Activated CD8-positive, alpha-beta memory T cell treated with anti-CD3 and anti-CD28 coated beads, Interleukin-2, amount 50 U/mL, for 4 hours (primary cell): ENCODE measurements around the gene FRMD4A.
"Not testable (repeated sequence)": the region's sequence is repeated elsewhere in the genome, so short reads cannot be mapped to it uniquely, and the experiment has no call there.

Experiments used
- DNase-seq: peaks from one replicate; pipeline ENCODE4 v3.0.0-alpha.2; 2020

The FRMD4A gene

GRCh38 chr10:13795653-13796555, 534.8 kb downstream of the FRMD4A start:
- DNase-seq, result no peak

GRCh38 chr10:13794992-13795612, 535.6 kb downstream of the FRMD4A start:
- DNase-seq, result no peak

- no peak for DNase-seq
Measured at GRCh38 chr10:13792006-13792405, 538.7 kb downstream of the FRMD4A start.

DNA sequence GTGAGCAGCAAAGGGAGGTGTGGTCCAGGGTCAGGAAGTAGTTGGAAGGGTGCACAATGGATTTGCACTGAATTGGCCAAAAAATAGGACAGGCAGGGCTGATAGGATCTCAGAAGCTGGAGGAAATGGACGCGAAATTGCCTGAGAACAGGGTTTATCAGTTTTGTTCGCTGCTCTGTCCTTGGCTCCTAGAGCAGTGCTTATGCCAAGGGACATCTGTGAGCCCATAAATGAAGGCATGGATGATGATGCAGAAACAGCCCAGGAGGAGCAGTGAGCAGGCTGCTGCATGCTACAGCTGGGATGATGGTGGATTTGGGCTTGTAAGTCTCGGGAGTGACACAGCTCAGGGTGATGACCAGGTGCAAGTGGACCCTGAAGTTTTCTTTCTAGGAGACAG, 539.2 kb downstream of the FRMD4A start:
- no peak for DNase-seq

DNA sequence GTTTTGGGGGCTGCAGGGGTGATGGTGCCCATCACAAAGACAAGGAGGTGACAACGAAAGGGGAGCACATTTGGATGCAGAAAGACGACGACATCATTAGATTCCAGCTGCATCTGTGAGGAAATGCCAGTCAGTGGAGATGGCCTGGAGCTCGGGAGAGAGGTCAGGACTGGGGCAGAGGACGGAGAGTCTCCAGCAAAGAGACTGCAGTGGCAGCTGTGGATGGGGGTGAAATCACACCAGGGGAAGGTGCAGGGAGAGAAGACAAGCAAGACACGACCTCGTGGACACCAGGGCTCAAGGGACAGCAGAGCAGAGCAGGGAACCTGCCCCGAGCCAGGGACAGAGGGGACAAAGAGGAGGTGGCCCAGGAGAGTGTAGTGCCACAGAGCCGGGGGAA, 540.5 kb downstream of the FRMD4A start:
- no peak for DNase-seq

DNA sequence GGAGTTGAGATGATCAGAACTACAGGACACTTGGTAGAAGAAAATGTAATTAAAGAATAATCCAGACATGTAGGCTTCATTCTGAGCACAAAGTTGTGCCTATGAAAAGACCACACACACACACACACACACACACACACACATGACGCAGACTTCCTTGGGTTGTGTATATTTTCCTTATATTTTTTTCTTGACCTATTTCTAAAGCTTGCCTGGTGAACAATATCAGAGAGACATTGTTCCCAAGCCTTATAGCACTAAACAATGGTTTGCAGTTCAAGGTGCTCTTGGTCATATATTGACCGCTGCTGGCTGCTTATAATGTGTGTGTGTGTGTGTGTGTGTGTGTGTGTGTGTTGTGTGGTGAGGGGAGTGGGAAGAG, 541.3 kb downstream of the FRMD4A start:
- no peak for DNase-seq

DNA sequence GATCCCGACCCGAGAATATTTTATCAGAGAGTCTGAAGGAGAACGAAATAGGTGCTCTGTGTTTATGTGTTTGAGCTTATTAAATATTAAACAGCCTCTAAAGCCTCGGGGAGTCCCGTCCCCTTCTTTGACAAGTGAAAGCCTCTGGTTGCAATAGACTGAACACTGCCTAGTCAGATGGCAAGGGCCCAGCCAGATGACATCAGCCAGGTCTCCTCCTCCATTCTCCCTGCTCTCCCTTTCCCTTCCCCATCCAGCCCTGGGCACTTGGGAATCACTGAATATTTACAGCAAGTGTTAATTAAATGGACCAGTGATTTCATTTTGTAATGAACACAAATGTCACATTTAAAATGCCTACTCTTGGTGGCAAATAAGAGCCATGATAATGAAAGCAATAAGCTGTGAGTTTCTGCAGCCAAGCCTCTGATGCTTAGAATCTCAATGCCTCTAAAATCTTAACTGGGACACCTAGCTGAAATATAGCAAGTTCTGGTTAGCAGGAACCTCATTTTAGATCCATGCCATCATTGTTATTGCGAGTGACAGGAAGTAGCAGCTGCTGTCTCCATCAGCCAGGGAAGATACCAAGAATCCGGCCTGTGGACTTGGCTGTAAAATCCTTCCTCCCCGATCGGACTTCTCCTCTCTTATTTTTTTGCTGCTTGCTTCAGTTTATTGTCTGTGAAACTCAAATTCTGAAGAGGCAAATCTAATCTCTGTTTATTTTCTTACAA, 541.8 kb downstream of the FRMD4A start:
- no peak for DNase-seq

GRCh38 chr10:13788320-13788600, 542.5 kb downstream of the FRMD4A start:
- DNase-seq, result no peak

- peak; percentile 61 for DNase-seq
Measured at GRCh38 chr10:13787015-13787421, 543.7 kb downstream of the FRMD4A start.

GRCh38 chr10:13784067-13784466, 546.7 kb downstream of the FRMD4A start:
- no peak for DNase-seq

- no peak for DNase-seq
Measured at GRCh38 chr10:13779748-13780147, 551.0 kb downstream of the FRMD4A start.

DNA sequence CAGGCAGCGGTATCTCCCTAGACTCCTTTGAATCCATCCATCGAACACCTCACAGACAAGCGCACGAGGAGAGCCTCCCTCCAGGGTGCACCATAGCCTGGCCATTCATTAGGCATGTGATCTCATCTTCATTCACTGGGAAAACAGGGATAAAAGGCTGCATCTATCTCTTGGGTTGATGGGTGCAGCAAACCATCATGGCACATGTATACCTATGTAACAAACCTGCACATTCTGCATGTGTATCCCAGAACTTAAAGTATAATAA, 552.1 kb downstream of the FRMD4A start:
- not testable (repeated sequence) for DNase-seq

DNA sequence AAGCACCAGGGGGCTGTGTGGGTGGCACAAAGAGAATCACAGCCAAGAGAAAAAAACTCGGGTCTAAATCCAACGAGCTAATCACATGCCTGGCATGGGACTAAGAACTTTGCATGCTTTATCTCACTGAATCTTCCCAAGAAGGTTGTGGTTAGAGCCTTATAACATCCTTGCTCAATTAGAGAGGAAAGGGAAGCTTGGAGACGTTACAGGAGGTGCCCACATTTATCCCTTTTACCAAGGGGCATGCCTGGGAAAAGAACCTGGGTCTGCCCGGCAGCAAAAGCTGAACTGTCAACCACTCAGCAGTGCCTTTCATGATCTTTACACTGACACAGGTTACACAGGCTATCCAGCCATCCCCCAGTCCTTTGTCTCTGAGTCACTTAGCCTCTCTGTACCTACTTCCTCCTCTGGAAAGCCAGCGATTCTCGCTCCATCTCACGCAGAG, 553.8 kb downstream of the FRMD4A start:
- no peak for DNase-seq

DNA sequence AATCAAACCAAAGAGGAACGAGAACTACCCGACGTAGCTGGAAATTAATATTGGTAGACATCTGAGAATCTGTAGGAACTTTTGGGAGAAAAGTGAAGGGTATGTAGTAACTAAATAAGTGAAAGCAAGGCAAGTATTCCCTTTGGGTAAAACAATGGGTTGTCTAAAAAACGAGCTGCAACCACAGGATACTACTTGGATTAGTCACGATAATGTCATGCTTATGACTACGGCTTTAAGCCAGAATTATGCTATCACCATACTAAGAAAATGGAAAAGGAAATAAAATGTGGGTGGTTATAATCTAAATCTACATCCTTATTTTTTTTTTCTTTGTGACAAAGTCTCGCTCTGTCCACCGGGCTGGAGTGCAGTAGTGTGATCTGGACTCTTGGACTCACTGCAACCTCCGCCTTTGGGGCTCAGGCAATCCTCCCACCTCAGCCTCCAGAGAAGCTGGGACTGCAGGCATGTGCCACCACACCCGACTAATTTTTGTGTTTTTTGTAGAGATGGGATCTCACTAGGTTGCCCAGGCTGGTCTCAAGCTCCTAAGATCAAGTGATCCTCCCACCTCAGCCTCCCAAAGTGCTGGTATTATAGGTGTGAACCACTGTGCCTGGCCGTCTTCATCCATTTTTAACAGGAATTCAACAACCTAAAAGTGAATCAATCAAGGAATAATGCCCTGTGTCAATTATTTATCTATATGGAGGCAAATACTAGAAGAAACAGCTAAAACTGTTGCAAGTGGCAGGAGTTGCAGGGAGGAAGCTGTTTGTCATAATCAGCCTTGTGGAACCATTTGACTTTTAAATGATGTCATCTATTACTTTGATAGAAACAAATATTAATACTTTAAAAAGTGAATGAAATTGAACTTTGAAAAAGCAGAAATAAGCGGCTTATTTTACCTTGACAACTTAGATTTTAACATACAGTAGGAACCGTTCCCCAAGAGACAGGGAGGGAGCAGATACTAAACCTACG, 554.6 kb downstream of the FRMD4A start:
- no peak for DNase-seq

DNA sequence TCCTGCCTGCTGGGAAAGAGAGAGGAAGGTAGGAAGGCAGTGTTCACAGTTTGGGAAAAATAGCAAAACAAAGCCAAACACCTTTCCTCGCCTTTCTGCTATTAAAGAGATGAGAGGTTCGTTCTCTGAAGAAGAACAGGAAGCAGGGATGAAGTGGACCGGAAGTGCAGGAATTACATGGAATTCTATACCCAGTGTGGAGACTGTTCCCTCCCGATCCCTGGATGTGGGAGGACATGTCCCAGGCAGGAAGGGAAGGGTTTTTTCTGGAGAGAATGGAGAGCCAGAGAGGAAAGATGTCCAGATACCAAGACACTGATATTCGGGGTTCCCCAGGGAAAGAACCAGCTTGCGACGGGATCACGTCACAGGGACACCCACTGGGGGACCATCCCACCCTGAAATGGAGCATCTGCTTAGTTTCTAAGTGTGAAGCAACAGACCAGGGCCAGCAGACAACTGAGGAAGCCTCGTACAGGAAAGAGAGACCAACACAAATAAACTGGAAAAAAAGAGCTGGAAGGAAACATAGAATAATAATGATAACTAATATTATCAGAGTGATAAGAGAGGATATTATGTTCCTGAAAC, 556.3 kb downstream of the FRMD4A start:
- DNase-seq, result no peak

DNA sequence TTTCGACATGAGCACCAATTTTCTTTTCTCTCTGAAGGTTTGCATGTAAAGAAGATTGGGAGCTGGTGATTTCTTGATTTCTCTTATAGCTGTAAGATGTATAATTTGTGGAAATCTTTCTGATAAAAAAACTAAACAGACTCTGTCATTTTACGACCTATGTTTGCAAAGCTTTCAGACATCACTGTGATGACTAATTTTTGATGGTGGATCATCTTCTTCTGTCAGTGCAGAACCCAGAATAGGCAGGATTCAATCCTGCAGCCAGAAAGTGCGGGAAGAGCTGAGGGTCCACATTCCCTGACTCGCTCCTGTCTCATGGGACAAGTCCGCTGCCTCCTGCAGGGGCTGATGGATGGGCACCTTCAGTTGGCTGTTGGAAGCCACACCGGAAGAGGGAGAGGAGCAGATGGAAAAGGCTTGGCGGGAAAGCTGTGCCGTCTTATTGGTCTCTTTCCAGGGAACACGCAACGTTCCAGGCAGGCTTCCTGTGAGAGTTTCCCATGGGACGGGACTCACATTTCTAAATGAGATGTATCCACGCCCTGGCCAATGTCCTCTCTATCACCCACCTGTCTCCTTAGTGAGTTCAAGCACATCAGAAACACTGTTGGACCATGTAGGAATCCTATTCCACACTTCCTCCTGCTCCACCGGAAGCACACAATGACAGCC, 557.1 kb downstream of the FRMD4A start:
- no peak for DNase-seq

DNA sequence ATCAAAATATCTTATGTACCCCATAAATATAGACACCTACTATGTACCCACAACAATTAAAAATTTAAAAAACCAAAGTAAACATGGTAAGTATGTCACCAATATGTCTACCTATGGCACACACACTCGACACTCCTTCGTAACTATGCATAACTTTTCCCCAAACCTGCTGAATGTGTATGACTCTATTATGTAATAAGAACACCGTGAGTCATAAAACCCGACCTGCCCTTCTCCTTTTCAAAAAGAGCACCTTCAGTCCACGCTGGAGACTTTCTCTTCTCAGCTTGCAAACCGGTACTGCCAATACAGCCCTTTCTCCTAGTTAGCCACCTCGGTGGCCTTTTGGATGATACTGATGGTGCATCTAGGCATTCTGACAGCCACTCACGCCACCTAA, 557.7 kb downstream of the FRMD4A start:
- DNase-seq, result no peak

GRCh38 chr10:13771992-13772391, 558.7 kb downstream of the FRMD4A start:
- DNase-seq, result no peak

- no peak for DNase-seq
Measured at GRCh38 chr10:13770760-13771493, 559.8 kb downstream of the FRMD4A start.

- no peak for DNase-seq
Measured at GRCh38 chr10:13769946-13770345, 560.8 kb downstream of the FRMD4A start.

DNA sequence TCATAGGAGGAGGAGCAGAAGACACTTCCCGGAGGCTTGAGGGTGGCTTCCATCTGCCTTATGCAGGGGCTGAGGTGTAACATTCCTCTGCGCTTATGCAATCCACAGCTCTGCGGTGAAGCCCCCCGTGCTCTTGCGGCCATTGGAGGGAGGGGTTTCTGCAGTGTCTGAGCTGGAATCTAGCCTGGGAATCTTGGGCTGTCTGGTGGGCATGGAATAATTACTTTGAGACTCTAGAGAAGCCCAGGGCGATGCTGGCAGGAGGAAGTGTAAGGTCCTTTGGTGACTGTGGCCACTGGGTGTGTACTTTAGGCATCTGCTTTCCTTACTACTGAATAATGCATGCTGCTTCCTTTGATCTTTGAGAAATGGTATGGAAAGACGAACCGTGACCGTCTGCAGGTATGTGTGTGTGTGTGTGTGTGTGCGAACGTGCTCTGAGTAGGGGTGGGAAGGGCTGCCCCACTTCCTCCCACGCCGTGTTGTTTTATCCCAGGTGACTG, 563.0 kb downstream of the FRMD4A start:
- DNase-seq, result no peak
